GM12878 (cell line): ENCODE data around the gene JUND. TPM values are rescaled to one million over a fixed set of nuclear protein-coding genes. Genes with fewer than 3 reads are reported as not detected.

ENCODE experiments used
- ASH2L ChIP-seq: fragments of 300-600, 200-600 bp; sonication (generic); IDR thresholded peaks from 2 replicates; pipeline ENCODE4 v1.6.1; 2017; ENCODE audit warnings: low read depth, mild to moderate bottlenecking, borderline replicate concordance
- BMI1 ChIP-seq: fragments of 450-650 bp; IDR thresholded peaks from 2 replicates; pipeline ENCODE4 v1.6.1; 2016; ENCODE audit warnings: mild to moderate bottlenecking, moderate library complexity, borderline replicate concordance
- CEBPB ChIP-seq, 2 experiments: fragments of 150-350 bp in 1 of 2; IDR thresholded peaks; 2 replicates each; pipeline ENCODE4 v1.6.1; 2012 to 2014; ENCODE audit warnings: low read depth in 2 of 2, low read length in 2 of 2, borderline replicate concordance in 1 of 2, inconsistent platforms in 1 of 2
- CHD1 ChIP-seq: IDR thresholded peaks from 2 replicates; pipeline ENCODE4 v1.6.1; 2012; ENCODE audit warnings: low read depth, low read length, improper control_type of control experiment
- CHD4 ChIP-seq: fragments of 200-600 bp; sonication (generic); IDR thresholded peaks from 2 replicates; pipeline ENCODE4 v1.6.1; 2016; ENCODE audit warnings: mild to moderate bottlenecking
- EED ChIP-seq: sonication (generic); IDR thresholded peaks from 2 replicates; pipeline ENCODE4 v1.6.1; 2016; ENCODE audit warnings: antibody characterized with exemption, low read depth
- EGR1 ChIP-seq, 2 experiments: IDR thresholded peaks; 1 replicate in 1 of 2; 2 replicates in 1 of 2; pipeline ENCODE4 v1.6.1; 2011 to 2012; ENCODE audit warnings: low read depth in 2 of 2, low read length in 2 of 2, borderline replicate concordance in 1 of 2, mild to moderate bottlenecking in 1 of 2, moderate library complexity in 1 of 2
- ELK1 ChIP-seq: IDR thresholded peaks from 2 replicates; pipeline ENCODE4 v1.6.1; 2012; ENCODE audit warnings: low read depth, low read length, improper control_type of control experiment
- EZH2 ChIP-seq: IDR thresholded peaks from 2 replicates; pipeline ENCODE4 v1.6.1; 2012; ENCODE audit warnings: low read depth, mild to moderate bottlenecking, control low read depth, inconsistent platforms, low read length, borderline replicate concordance; ENCODE audit not compliant: control insufficient read depth
- IRF3 ChIP-seq: fragments of 450-650 bp; IDR thresholded peaks from 2 replicates; pipeline ENCODE4 v1.6.1; 2014; ENCODE audit warnings: mild to moderate bottlenecking
- KDM1A ChIP-seq: fragments of 200-600 bp; sonication (generic); IDR thresholded peaks from 2 replicates; pipeline ENCODE4 v1.6.1; 2016; ENCODE audit warnings: borderline replicate concordance
- MYB ChIP-seq: fragments of 150-350 bp; IDR thresholded peaks from 2 replicates; pipeline ENCODE4 v1.6.1; 2014; ENCODE audit warnings: mild to moderate bottlenecking, low read depth, low read length, borderline replicate concordance
- MYC ChIP-seq: IDR thresholded peaks from 2 replicates; pipeline ENCODE4 v1.6.1; 2011; ENCODE audit warnings: mild to moderate bottlenecking, low read length, moderate library complexity, inconsistent platforms; ENCODE audit not compliant: insufficient read depth, insufficient replicate concordance, insufficient read length, severe bottlenecking
- NFYB ChIP-seq: IDR thresholded peaks from 2 replicates; pipeline ENCODE4 v1.6.1; 2011; ENCODE audit warnings: low read depth, mild to moderate bottlenecking, low read length, improper control_type of control experiment, moderate library complexity; ENCODE audit not compliant: insufficient read depth
- NR2C1 ChIP-seq: fragments of 450-650 bp; IDR thresholded peaks from 2 replicates; pipeline ENCODE4 v1.6.1; 2017; ENCODE audit warnings: antibody characterized with exemption, mild to moderate bottlenecking, moderate library complexity
- NRF1 ChIP-seq: conservative IDR thresholded peaks from 2 replicates; pipeline ENCODE4 v1.6.1; 2011; ENCODE audit warnings: mild to moderate bottlenecking, low read depth, low read length, improper control_type of control experiment
- RAD51 ChIP-seq: fragments of 450-650 bp; IDR thresholded peaks from 2 replicates; pipeline ENCODE4 v1.6.1; 2016; ENCODE audit warnings: moderate library complexity, mild to moderate bottlenecking, inconsistent platforms
- RELB ChIP-seq: fragments of 450-650 bp; IDR thresholded peaks from 2 replicates; pipeline ENCODE4 v1.6.1; 2017; ENCODE audit warnings: low read depth, mild to moderate bottlenecking, moderate library complexity
- RFX5 ChIP-seq: IDR thresholded peaks from 2 replicates; pipeline ENCODE4 v1.6.1; 2011; ENCODE audit warnings: low read depth, low read length, improper control_type of control experiment
- SMARCA5 ChIP-seq: fragments of 450-650 bp; IDR thresholded peaks from 2 replicates; pipeline ENCODE4 v1.6.1; 2017; ENCODE audit warnings: mild to moderate bottlenecking
- SRF ChIP-seq, 2 experiments: IDR thresholded peaks; 2 replicates each; pipeline ENCODE4 v1.6.1; 2011; ENCODE audit warnings: low read depth in 2 of 2, low read length in 2 of 2, mild to moderate bottlenecking in 1 of 2, moderate library complexity in 1 of 2
- STAT3 ChIP-seq: IDR thresholded peaks from 2 replicates; pipeline ENCODE4 v1.6.1; 2011; ENCODE audit warnings: low read depth, low read length, improper control_type of control experiment
- SUPT20H ChIP-seq: IDR thresholded peaks from 2 replicates; pipeline ENCODE4 v1.6.1; 2011; ENCODE audit warnings: low read depth, mild to moderate bottlenecking, low read length, moderate library complexity, borderline replicate concordance; ENCODE audit not compliant: control insufficient read depth
- TBL1XR1 ChIP-seq: IDR thresholded peaks from 2 replicates; pipeline ENCODE4 v1.6.1; 2012; ENCODE audit warnings: low read depth, low read length, improper control_type of control experiment
- TCF12 ChIP-seq: IDR thresholded peaks from 2 replicates; pipeline ENCODE4 v1.6.1; 2011; ENCODE audit warnings: low read depth, mild to moderate bottlenecking, low read length
- YBX1 ChIP-seq: fragments of 450-650 bp; IDR thresholded peaks from 2 replicates; pipeline ENCODE4 v1.6.1; 2016; ENCODE audit warnings: antibody characterized with exemption
- ZNF274 ChIP-seq: IDR thresholded peaks from one replicate; pipeline ENCODE4 v1.8.0; 2011; ENCODE audit not compliant: insufficient read length, insufficient read depth
- ZZZ3 ChIP-seq: IDR thresholded peaks from 2 replicates; pipeline ENCODE4 v1.6.1; 2011; ENCODE audit warnings: low read depth; ENCODE audit not compliant: control insufficient read depth, insufficient read length
- polyA plus RNA-seq, 11 experiments: library from polyadenylated mRNA; depleted of rRNA in 4 of 11; unstranded in 6 of 11; stranded (reverse) in 5 of 11; fragments of >200 nt; fragmentation: Nextera tagmentation in 4 of 11; fragmentation: Illumina TruSeq in 1 of 11; extraction: Ambion mirVana in 4 of 11; extraction: Trizol in 1 of 11; gene quantifications; 1 replicate in 1 of 11; 2 replicates in 10 of 11; pipeline versions ENCODE4 v1.2.1 to v1.2.3, GENCODE V29; 2011 to 2016; ENCODE audit warnings: inconsistent platforms in 2 of 11, missing spikeins in 2 of 11, low read depth in 1 of 11
- total RNA-seq, 4 experiments: library from RNA; depleted of rRNA in 3 of 4; stranded (reverse); fragments of >200 nt in 3 of 4; fragmentation: Illumina TruSeq in 1 of 4; extraction: Trizol in 1 of 4; gene quantifications; 2 replicates each; pipeline versions ENCODE4 v1.2.1 to v1.2.3, GENCODE V29; 2013 to 2021

JUND gene
- total and polyA plus RNA-seq, 10 of the 15 experiments (the other 5 are each of a cell fraction or from before 2014, with no cell fraction given), result 7.4 to 164 (median 18.8) TPM

GRCh38 chr19:18280247-18281081 lies 958 bp downstream of the JUND start (continued):
- TF ChIP-seq BMI1, result no peak
- TF ChIP-seq CEBPB (IDR thresholded peaks at IDR 0.05; ENCODE audit: borderline replicate concordance in 1 of 2, low read depth in 2 of 2, low read length in 2 of 2), result no peak
- no peak for TF ChIP-seq RFX5
- TF ChIP-seq TCF12, result peak; percentile 99
- no peak for TF ChIP-seq EGR1 (IDR thresholded peaks at IDR 0.05; ENCODE audit: borderline replicate concordance in 1 of 2, low read depth in 2 of 2, low read length in 2 of 2)
- TF ChIP-seq SUPT20H, result no peak
- TF ChIP-seq SMARCA5, result no peak
- TF ChIP-seq ASH2L, result no peak
- peak; percentile 57 for TF ChIP-seq NRF1
- no peak for TF ChIP-seq ZZZ3
- TF ChIP-seq IRF3, result no peak
- no peak for TF ChIP-seq RAD51
- TF ChIP-seq MYC, result no peak
- TF ChIP-seq TBL1XR1, result no peak
- no peak for TF ChIP-seq EZH2
- TF ChIP-seq NFYB, result no peak
- TF ChIP-seq KDM1A, result no peak
- TF ChIP-seq STAT3, result no peak
- TF ChIP-seq CHD4, result no peak
- TF ChIP-seq EED, result no peak; the same call in 1 of the 2 replicates
- no peak for TF ChIP-seq NR2C1
- TF ChIP-seq ZNF274, result no peak
- no peak for TF ChIP-seq SRF (IDR thresholded peaks at IDR 0.05; ENCODE audit: low read depth in 2 of 2, low read length in 2 of 2)
- TF ChIP-seq MYB, result no peak
- peak; percentile 76; the same call in 1 of the 2 replicates for TF ChIP-seq CHD1
- no peak for TF ChIP-seq YBX1
- no peak for TF ChIP-seq RELB
- TF ChIP-seq ELK1, result 0 out of 2 replicates have a peak, but pooled peaks have one; percentile 4
